Activated T-cell treated with anti-CD3 and anti-CD28 coated beads, Interleukin-2, amount 50 U/mL, for 4 hours (primary cell): ENCODE measurements around the gene LMOD2. TPM values are rescaled to one million over a fixed set of nuclear protein-coding genes. Genes with fewer than 3 reads are reported as not detected.

ENCODE experiments used
- ATAC-seq, 2 donors: fragments of 200-7000 bp; cut with Tn5 transposase; one replicate each; pipeline ENCODE4 v1.10.0; 2021
- DNase-seq: peaks from one replicate; pipeline ENCODE4 v3.0.0-alpha.2; 2020
- H3K27me3 Mint-ChIP-seq: one replicate; pipeline ENCODE4 v1.8.0; 2021; ENCODE audit warnings: low read depth, mixed read lengths
- H3K36me3 Mint-ChIP-seq: one replicate; pipeline ENCODE4 v1.8.0; 2022; ENCODE audit warnings: mixed read lengths; ENCODE audit not compliant: insufficient read depth
- H3K4me1 Mint-ChIP-seq: one replicate; pipeline ENCODE4 v1.8.0; 2021; ENCODE audit warnings: low read depth, mixed read lengths
- H3K4me3 Mint-ChIP-seq: one replicate; pipeline ENCODE4 v1.8.0; 2021; ENCODE audit warnings: mild to moderate bottlenecking, moderate library complexity, mixed read lengths
- H3K9me3 Mint-ChIP-seq: one replicate; pipeline ENCODE4 v1.8.0; 2021; ENCODE audit warnings: mixed read lengths
- total RNA-seq, 3 donors: library from RNA; stranded (reverse); gene quantifications; one replicate each; pipeline ENCODE4 v1.2.1, GENCODE V29; 2021

Gene LMOD2
- total RNA-seq, 3 donors from 2014 or later = not detected

DNA sequence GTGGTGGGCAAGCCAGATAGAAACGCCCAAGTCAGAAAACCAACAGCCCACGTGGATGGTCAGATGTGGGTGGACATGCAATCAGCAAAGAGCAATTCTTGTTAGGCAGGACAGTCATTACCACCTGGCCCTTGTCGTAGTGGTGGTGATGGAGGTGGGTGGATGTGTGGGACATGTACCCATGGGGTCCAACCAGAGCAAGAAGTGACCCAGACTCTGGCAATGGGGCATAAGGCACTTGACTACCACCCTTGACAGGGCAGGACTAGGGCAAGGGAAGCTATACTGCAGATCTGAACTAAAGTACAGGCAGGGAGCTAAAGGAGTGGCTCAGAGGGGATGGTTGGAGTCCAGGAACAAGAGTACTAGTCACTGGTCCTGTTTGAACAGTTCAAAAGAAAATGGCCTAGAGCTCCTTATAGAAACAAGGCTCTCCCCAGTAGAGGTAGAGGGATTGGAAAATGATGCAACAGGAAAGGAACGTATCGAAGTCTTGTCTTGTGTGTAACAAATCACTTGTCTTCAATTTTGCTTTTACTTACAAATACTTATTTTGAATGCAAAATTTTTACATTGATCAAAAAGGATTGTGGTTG is 17.6 kb downstream of the LMOD2 start:
- H3K4me1 Mint-ChIP-seq = no peaks in the 10 kb centered on the region
- no peaks in the 10 kb centered on the region for H3K36me3 Mint-ChIP-seq
- H3K9me3 Mint-ChIP-seq = no peaks in the 10 kb centered on the region
- no peak overlapping the region for H3K4me3 Mint-ChIP-seq
- ATAC-seq (no peak), DNase-seq (no peak)
- no peaks in the 10 kb centered on the region for H3K27me3 Mint-ChIP-seq

DNA sequence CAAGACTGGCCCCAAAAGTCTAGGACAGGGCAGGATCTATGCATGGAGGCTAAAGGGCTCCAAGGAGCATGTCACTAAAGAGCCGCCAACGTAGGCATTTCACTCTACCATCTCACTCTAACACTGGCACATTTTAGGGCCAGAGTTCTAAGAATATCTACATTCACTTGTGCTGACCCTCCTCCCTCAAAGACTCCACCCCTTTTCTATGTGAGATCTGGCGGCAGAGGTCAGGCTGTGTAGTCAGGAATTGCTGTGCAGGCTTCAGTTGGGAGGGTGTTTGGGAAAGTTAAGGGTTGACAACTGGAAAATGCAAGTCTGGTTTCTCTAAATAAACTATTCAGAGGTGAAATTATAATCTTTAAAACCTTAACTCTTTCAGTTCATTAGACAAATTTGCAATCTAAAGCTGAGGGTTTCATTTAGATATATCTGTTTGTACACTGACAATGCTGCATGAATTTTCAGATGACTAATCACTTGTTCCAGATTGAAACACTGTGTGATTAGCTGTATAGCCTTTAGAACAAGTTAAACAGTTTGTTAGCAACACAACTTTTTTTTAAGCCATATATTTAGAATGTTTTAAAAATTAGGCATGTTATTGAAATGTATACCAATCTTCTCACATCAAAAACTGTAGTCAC is 18.2 kb downstream of the LMOD2 start:
- Mint-ChIP-seq H3K36me3 (no peaks in the 10 kb centered on the region), H3K4me3 (no peak overlapping the region), H3K4me1 (no peaks in the 10 kb centered on the region), H3K9me3 (no peaks in the 10 kb centered on the region), H3K27me3 (no peaks in the 10 kb centered on the region)
- ATAC-seq (no peak), DNase-seq (no peak)

DNA sequence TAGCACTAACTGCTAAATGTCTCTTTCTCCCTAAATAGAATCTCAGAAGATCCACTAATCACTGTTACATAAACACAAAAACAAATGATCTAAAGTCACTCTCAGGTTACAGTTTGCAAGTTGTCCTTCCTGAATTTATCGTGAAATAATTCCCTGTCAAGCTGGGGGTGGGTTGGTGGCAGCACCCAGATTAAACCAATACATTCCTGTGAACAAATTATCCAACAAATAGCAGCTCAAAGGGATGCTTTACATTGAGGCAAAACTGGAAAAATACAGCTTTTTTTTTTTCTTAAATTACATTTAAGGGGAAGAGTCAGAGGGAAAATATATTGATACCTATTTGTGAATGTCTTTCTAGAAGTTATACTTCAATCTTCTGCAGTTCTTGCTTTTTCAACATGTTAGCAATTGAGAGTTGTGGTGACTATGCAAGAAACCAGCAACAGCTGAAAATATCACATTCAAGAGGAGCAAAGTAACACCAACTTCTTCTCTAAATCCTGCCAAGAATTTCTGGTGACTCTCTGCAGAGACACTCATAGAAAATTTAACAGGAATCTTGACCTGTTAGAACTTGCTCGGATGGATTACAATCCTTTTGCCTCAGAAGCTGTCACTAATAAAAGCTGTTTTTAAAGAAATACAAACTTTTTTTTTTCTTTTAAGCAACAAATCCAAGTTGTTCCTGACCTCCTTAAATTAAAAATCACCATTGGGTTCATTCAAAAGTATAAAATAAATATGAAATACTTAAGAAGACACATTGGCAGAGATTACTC is 18.9 kb downstream of the LMOD2 start:
- Mint-ChIP-seq H3K27me3 (no peaks in the 10 kb centered on the region), H3K36me3 (peaks cover 4% of the 10 kb centered on the region), H3K9me3 (no peaks in the 10 kb centered on the region), H3K4me1 (no peaks in the 10 kb centered on the region), H3K4me3 (no peak overlapping the region)
- no peak for ATAC-seq
- no peak for DNase-seq

DNA sequence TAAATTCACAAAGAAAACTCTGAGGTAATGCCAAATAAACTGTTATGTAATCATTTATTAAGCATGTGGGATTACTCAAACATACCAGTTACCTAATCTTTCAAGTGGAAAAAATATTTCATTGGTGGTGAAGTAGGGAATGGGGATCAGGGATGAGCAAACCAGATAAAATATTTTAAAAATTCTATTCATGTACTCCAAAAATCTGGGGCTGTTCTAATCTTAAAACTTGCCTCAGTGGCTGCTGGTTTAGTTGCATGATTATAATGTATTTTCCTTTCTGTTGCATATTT is 19.5 kb downstream of the LMOD2 start:
- no peaks in the 10 kb centered on the region for H3K9me3 Mint-ChIP-seq
- ATAC-seq (no peak), DNase-seq (no peak)
- peaks cover 4% of the 10 kb centered on the region for H3K36me3 Mint-ChIP-seq
- no peak overlapping the region for H3K4me3 Mint-ChIP-seq
- no peaks in the 10 kb centered on the region for H3K4me1 Mint-ChIP-seq
- no peaks in the 10 kb centered on the region for H3K27me3 Mint-ChIP-seq

DNA sequence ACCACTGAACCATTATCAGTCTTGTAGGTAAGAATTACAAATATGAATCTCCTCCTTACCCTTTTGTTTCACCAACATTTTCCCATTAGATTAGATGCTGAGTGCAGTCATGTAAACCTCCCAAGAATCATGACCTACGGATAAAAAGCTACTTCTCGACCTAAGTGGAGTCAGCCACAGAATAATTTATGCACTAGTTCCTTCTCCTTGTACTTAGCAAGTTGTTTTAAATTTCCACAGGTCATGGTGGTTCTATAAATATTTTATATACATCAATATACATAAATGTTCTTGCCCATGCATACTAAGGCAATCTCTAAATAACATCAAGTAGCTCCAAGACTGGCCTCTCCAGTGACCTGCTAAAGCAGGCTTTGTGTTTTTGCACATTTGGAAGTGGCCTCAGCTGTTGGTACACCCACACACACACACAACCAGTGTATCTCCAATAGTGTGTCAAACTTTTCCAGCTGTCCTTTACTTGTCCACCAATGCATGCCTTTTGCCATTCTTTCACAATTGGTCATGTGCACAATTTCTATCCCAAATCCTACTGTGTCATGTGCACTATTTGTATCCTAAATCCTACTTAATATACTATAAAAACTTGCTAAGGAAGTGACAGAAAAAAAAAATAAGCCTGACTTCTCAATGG is 21.5 kb downstream of the LMOD2 start:
- no peak for ATAC-seq
- Mint-ChIP-seq H3K4me3 (no peak overlapping the region), H3K27me3 (no peaks in the 10 kb centered on the region), H3K9me3 (no peaks in the 10 kb centered on the region), H3K4me1 (no peaks in the 10 kb centered on the region), H3K36me3 (peaks cover 9% of the 10 kb centered on the region)
- DNase-seq = no peak

DNA sequence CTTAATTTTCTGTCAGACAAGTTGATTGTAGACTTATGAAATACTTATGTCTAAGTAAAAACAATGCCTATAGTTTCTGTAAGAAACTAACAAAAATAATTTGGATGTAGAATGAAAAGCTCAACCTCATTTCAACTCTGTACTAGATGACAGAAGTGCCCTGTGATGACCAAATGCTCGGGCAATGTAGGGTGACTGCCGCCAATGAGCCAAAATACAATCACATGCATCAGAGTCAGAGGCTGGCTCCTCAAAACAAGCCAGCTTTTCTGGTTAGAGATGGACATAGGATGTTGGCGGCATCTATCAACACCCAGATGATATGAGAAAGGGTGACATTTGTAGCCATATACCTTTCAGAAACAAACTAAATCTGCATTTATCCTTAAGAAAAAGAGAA is 23.9 kb downstream of the LMOD2 start:
- Mint-ChIP-seq H3K36me3 (peaks cover 17% of the 10 kb centered on the region), H3K27me3 (no peaks in the 10 kb centered on the region), H3K4me1 (no peaks in the 10 kb centered on the region), H3K9me3 (no peaks in the 10 kb centered on the region), H3K4me3 (no peak overlapping the region)
- DNase-seq = no peak
- no peak for ATAC-seq

DNA sequence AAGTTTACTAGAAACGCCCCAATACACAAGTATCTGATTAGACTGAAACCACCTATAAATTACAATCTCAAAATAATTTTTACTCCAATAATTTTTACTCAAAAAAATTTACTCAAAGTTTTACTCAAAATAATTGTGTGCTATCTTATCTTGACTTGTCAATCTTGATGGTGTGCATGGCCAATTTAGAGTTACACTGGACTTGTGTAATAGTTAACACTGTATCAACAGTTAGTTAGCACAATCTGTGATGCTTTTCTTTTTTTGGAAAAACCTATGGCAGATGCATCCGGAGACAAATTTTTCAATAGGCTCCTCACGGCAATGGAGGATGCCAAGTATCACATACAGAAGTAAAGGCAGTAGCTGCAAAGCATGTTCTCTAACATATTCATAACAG is 24.9 kb downstream of the LMOD2 start:
- H3K27me3 Mint-ChIP-seq = no peaks in the 10 kb centered on the region

DNA sequence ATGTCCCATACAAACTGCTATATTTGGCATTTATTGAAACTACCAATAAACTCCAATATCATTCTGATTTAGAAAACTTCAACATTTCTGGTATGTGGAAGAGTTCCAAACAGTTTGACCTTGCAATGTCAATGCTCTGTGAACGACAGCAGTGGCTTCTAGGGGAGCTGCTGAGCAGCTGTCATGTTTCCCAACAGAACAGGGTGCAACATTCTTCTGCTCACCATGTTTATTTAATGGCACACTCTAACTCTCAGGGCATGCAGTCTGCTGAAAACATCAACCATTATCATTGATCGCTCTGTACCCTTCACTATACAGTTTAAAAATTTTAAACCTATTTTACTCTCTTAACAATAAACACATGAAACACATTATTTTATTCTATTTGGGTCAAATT is 25.9 kb downstream of the LMOD2 start:
- H3K4me3 Mint-ChIP-seq = no peak overlapping the region
- peaks cover 25% of the 10 kb centered on the region for H3K36me3 Mint-ChIP-seq
- no peaks in the 10 kb centered on the region for H3K4me1 Mint-ChIP-seq
- no peak for ATAC-seq
- DNase-seq = no peak
- no peaks in the 10 kb centered on the region for H3K9me3 Mint-ChIP-seq
- H3K27me3 Mint-ChIP-seq = no peaks in the 10 kb centered on the region

More for the DNA sequence above, 24.9 kb downstream of the LMOD2 start:
- Mint-ChIP-seq H3K9me3 (no peaks in the 10 kb centered on the region), H3K4me1 (no peaks in the 10 kb centered on the region), H3K36me3 (peaks cover 25% of the 10 kb centered on the region), H3K4me3 (no peak overlapping the region)
- ATAC-seq = no peak
- no peak for DNase-seq

DNA sequence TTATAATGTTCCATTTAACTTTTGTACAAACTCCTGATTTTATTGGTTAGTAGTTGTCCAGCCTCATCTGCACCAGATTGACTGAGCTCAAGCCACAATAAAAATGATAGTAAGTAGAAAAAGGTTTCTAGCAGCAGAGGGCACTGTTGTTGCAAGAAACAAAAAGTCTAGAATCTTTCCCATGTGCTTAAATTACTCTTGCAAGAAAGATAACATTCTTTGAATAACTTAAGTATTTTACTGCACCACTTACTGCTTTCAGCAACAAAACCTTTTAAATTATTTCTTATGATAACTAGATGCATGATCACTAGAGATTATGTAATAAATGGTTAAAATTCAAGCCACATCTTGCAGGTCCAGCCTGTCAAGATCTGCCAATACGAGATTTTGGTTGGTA is 27.0 kb downstream of the LMOD2 start:
- Mint-ChIP-seq H3K9me3 (no peaks in the 10 kb centered on the region), H3K36me3 (peaks cover 31% of the 10 kb centered on the region), H3K4me1 (no peaks in the 10 kb centered on the region), H3K4me3 (no peak overlapping the region), H3K27me3 (no peaks in the 10 kb centered on the region)
- ATAC-seq = no peak
- DNase-seq = no peak

DNA sequence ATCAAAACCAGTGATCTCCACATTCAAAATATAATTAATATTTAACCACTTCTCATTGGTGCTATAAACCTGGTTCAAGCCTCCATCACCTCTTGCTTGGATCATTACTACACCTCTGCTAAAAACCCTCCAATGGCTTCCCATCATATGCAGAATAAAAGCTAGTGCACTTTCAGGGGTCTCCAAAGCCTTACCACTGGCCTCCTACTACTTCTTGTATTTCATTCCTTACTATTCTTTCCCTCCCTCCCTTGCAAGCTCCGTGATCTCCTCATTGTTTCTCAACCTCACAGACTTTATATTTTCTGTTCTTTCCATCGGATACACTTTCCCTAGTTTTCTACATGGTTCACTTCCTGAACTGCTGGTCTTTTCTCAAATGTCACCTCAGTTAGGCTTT is 31.5 kb downstream of the LMOD2 start:
- H3K9me3 Mint-ChIP-seq = no peaks in the 10 kb centered on the region
- H3K27me3 Mint-ChIP-seq = no peaks in the 10 kb centered on the region

DNA sequence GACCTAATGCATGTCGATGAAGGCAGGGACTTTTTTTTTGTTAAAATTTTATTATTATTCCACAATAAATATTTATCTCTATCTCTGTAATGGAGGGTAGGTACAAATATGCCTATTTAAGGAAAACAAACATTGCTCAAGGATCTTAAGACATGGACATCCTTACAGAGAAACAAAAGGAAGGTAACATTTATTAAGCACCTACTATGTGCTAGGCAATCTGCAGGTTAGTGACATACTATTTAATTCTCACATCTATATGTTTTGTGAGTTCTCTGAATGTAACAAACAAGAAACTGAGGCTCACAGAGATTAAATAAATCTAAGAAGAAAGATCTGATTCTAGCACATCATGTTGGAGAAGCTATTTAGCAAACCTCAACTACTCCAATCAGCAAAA is 32.1 kb downstream of the LMOD2 start:
- Mint-ChIP-seq H3K4me1 (no peaks in the 10 kb centered on the region), H3K36me3 (peaks cover 37% of the 10 kb centered on the region), H3K9me3 (no peaks in the 10 kb centered on the region), H3K4me3 (no peak overlapping the region), H3K27me3 (no peaks in the 10 kb centered on the region)
- no peak for ATAC-seq
- DNase-seq = no peak

More for the DNA sequence above, 31.5 kb downstream of the LMOD2 start:
- ATAC-seq (no peak), DNase-seq (no peak)
- H3K4me1 Mint-ChIP-seq = no peaks in the 10 kb centered on the region
- peaks cover 34% of the 10 kb centered on the region for H3K36me3 Mint-ChIP-seq
- H3K4me3 Mint-ChIP-seq = no peak overlapping the region

DNA sequence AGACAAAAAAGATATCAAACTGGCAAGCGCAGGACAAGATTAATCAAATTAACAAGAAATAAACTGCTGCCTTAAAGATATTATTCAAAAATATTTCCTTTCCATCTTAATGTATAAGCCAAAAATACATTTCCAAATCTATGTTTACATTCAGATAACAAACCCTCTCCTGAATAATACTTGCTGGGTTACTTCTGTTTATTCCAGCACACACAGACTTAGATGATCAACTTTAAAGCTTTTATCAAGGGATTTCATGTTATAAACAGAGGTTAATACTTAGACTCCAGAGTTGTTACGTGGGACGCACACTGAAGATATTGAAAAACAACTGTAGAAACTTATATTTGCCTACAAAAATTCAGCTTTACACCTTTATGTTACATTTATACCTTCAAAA is 33.6 kb downstream of the LMOD2 start:
- no peak for DNase-seq
- no peaks in the 10 kb centered on the region for H3K4me1 Mint-ChIP-seq
- H3K4me3 Mint-ChIP-seq = no peak overlapping the region
- no peaks in the 10 kb centered on the region for H3K27me3 Mint-ChIP-seq
- peaks cover 31% of the 10 kb centered on the region for H3K36me3 Mint-ChIP-seq
- no peak for ATAC-seq
- H3K9me3 Mint-ChIP-seq = no peaks in the 10 kb centered on the region

DNA sequence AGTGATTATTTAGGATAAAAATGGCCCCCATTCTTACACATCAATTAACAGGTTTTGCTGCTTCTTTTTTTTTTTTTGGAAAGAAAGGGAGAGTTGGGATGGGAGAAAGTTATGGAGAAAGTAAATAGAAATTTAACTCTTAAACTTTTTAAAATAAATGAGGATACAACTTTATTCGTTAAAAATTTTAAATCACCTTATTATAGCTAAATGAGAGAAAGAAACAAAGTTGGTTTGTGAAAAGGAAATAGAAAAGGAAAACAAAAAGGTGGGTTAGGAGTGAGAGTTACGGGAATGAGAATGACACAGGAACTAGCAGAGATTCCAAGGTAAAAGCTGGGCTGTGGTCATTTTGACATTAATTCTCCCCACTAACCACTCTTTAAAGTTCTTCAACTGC is 34.9 kb downstream of the LMOD2 start:
- Mint-ChIP-seq H3K36me3 (peaks cover 24% of the 10 kb centered on the region), H3K4me1 (no peaks in the 10 kb centered on the region), H3K4me3 (no peak overlapping the region), H3K9me3 (no peaks in the 10 kb centered on the region), H3K27me3 (no peaks in the 10 kb centered on the region)
- ATAC-seq (no peak), DNase-seq (no peak)

DNA sequence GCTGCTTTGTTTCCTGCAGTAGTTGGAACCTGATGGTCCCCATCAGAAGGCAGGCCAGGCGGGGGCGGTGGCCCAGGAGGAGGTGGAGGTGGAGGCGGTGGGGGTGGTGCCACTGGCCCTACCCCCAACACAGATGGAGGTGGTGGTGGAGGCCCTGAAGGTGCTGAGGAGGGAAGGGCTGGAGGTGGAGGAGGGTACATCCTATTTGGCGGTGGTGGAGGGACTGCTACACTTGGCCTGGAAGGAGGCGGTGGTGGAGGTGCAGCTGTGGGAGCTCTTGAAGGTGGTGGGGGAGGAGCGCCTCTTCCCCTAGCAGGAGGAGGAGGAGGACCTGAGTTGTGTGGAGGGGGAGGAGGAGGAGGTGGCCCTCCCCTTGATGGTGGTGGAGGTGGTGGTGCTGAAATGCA is 36.8 kb downstream of the LMOD2 start:
- no peaks in the 10 kb centered on the region for H3K27me3 Mint-ChIP-seq
- no peak for DNase-seq
- no peaks in the 10 kb centered on the region for H3K9me3 Mint-ChIP-seq
- no peak overlapping the region for H3K4me3 Mint-ChIP-seq
- H3K4me1 Mint-ChIP-seq = no peaks in the 10 kb centered on the region
- peaks cover 22% of the 10 kb centered on the region for H3K36me3 Mint-ChIP-seq
- no peak for ATAC-seq
